Measurements from ENCODE around the gene GHR.

Gene GHR

DNA sequence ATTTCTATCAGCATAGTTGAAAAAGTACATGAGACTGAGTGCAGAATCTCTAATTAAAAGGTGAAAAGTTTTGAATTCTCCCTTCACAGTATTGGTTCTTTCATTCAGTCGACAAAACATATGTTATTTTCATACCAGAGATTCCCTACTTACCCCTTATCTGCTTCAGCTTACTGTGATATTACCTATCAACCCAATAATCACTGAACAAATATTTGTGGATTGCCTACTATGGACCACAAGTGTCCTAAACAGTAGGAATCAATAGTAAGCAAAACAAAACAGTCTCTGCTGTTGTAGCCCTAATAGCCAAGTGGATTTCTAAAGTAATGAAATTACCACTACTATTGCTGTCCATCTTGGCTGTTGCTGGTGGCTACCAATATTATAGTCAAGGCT is 344.9 kb downstream of the GHR start:
- 64 to 70% methylated on average over 1 of the region's 1 CpG for WGBS, 2 experiments

DNA sequence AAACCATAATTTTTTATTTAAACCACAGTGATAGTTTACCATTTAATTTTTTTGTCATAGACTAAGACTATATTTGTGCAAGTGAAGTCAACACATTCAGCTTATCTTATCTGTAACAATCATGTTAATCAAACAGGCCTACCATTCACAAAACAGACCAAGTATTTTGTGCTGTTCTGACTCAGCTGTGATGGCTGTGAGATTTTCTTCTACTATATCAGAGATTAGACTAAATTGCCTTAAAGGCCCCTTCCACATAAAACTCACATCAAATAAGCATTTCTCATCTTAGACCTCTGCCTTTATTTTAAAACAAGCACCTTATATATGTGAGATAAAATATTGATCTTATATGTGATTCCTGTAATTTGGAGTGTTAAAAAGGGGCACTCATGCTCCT is 346.8 kb downstream of the GHR start:
- Histone ChIP-seq H3K4me1 (ENCODE audit: control insufficient read depth, insufficient read depth, low read length) (no peaks in the 10 kb centered on the region), H3K4me3 (ENCODE audit: insufficient read depth, low read depth, low read length) (no peak overlapping the region), H3K36me3 (ENCODE audit: control insufficient read depth, insufficient read depth, low read length) (no peaks in the 10 kb centered on the region), H3K27ac (ENCODE audit: insufficient read depth, low read depth, low read length, poor library complexity, severe bottlenecking) (no peak overlapping the region), H3K27me3 (ENCODE audit: control insufficient read depth, insufficient read depth, low read length, poor library complexity, severe bottlenecking) (no peaks in the 10 kb centered on the region), H3K9me3 (ENCODE audit: control insufficient read depth, low read length) (no peaks in the 10 kb centered on the region)

More for the DNA sequence above, 344.9 kb downstream of the GHR start:
- H3K36me3 ChIP-seq (ENCODE audit: control insufficient read depth, insufficient read depth, low read length) = no peaks in the 10 kb centered on the region
- no peaks in the 10 kb centered on the region for H3K9me3 ChIP-seq (ENCODE audit: control insufficient read depth, low read length)
- no peak overlapping the region for H3K4me3 ChIP-seq (ENCODE audit: insufficient read depth, low read depth, low read length)
- no peaks in the 10 kb centered on the region for H3K27me3 ChIP-seq (ENCODE audit: control insufficient read depth, insufficient read depth, low read length, poor library complexity, severe bottlenecking)
- H3K4me1 ChIP-seq (ENCODE audit: control insufficient read depth, insufficient read depth, low read length) = no peaks in the 10 kb centered on the region
- H3K27ac ChIP-seq (ENCODE audit: insufficient read depth, low read depth, low read length, poor library complexity, severe bottlenecking) = no peak overlapping the region

Measured in ectodermal cell (in vitro differentiated cells).